ENCODE results near the gene PPIG. TPM values are rescaled to one million over a fixed set of nuclear protein-coding genes. Genes with fewer than 3 reads are reported as not detected.
"Not testable (repeated sequence)": the region's sequence is repeated elsewhere in the genome, so short reads cannot be mapped to it uniquely, and the experiment has no call there.

PPIG gene
- total RNA-seq, 3 donors from 2014 or later (not counting 1 experiment from before 2014, with no cell fraction given), result 42.2 to 58.3 (median 56.1) TPM

DNA sequence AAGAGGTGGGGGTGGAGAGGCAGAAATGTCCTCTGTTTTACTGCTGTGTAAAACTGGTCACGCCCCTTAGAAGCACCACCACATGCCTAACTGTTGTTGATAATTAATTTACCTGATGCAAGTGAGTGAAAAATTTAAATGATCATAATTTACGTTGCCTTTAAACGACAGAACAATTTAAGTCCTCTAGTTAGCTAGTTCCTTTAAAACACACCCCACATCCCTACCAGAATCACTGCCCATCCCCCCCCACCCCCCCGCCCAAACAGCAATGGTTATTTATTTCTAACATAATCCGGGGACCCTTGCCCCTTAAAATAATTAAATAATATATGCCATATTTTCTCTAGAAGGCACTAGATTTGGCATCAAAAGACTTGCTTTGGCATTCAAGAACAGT lies 633 bp upstream of the PPIG start:
- TF ChIP-seq, protein P1, sequence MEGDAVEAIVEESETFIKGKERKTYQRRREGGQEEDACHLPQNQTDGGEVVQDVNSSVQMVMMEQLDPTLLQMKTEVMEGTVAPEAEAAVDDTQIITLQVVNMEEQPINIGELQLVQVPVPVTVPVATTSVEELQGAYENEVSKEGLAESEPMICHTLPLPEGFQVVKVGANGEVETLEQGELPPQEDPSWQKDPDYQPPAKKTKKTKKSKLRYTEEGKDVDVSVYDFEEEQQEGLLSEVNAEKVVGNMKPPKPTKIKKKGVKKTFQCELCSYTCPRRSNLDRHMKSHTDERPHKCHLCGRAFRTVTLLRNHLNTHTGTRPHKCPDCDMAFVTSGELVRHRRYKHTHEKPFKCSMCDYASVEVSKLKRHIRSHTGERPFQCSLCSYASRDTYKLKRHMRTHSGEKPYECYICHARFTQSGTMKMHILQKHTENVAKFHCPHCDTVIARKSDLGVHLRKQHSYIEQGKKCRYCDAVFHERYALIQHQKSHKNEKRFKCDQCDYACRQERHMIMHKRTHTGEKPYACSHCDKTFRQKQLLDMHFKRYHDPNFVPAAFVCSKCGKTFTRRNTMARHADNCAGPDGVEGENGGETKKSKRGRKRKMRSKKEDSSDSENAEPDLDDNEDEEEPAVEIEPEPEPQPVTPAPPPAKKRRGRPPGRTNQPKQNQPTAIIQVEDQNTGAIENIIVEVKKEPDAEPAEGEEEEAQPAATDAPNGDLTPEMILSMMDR (IDR thresholded peaks at IDR 0.05), result no peak
- DNase-seq, result no peak
- no peak for ATAC-seq
- Mint-ChIP-seq H3K27me3 (ENCODE audit: low read depth in 2 of 2) (peaks cover 4 to 6% of the 10 kb centered on the region in 2 donors), H3K4me3 (peak overlapping the region; percentile 29), H3K9me3 (peaks cover 0 to 3% of the 10 kb centered on the region in 2 donors), H3K27ac (peak overlapping the region; percentile 97 to 99), H3K36me3 (no peaks in the 10 kb centered on the region), H3K4me1 (peaks cover 27% of the 10 kb centered on the region in 2 donors)
- Histone ChIP-seq H3K36me3 (ENCODE audit: control insufficient read depth, insufficient read depth, low read length) (no peaks in the 10 kb centered on the region), H3K27ac (ENCODE audit: low read length) (peak overlapping the region; percentile 99), H3K4me3 (ENCODE audit: low read length) (no peak overlapping the region), H3K4me1 (ENCODE audit: control insufficient read depth, insufficient read depth, low read length) (peaks cover 10% of the 10 kb centered on the region), H3K27me3 (ENCODE audit: control insufficient read depth, insufficient read depth, low read length) (no peaks in the 10 kb centered on the region), H3K9me3 (ENCODE audit: control insufficient read depth, insufficient read depth, low read length) (no peaks in the 10 kb centered on the region)
- WGBS (ENCODE audit: insufficient coverage), result 100% methylated on average over 2 of the region's 5 CpGs
- intact Hi-C loops (cut with micrococcal nuclease), result loop anchor here (5.0 to 10.0 kb wide), 2 partner anchors 241 to 1344 kb away; partner anchors contain the start of genes GORASP2, METTL5 and UBR3

DNA sequence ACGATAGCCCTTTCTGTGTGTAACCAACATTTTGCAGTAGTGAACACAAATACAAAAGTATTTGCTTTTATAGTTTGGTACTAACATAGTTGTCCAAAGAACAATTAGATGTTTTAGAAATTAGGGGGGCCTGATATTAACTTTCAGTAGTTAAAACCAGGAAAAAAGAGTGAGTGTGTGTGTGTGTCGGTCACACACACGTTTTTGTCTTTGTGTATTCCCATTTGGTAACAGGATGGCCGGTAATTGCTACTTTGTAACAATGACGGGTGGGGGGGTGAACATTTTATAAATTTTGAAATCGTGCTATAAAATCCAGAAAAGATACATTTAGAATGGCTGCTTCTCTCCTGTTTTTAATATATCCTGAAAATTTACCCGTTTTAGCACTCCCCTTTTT lies 1.5 kb downstream of the PPIG start:
- peak overlapping the region; percentile 99 for H3K27ac ChIP-seq (ENCODE audit: low read length)

DNA sequence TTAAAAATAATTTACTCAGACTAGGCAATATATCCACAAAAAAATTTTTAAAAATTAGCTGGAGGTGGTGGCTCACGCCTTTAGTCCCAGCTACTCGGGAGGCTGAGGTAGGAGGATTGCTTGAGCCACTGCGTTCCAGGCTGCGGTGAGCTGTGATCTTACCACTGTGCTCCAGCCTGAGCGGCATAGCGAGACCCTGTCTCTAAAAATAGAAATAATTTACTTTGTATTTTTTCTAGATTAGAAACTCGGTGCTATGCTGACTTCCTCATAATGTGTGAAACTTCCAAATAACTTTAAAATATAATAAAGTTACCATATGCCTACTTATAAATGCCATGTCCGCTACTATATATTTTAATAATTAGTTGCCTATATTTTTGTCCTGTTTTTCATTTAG lies 6.7 kb downstream of the PPIG start:
- Histone ChIP-seq H3K4me1 (ENCODE audit: control insufficient read depth, insufficient read depth, low read length) (no peaks in the 10 kb centered on the region), H3K36me3 (ENCODE audit: control insufficient read depth, insufficient read depth, low read length) (no peaks in the 10 kb centered on the region), H3K27ac (ENCODE audit: low read length) (no peak overlapping the region), H3K9me3 (ENCODE audit: control insufficient read depth, insufficient read depth, low read length) (no peaks in the 10 kb centered on the region), H3K27me3 (ENCODE audit: control insufficient read depth, insufficient read depth, low read length) (no peaks in the 10 kb centered on the region), H3K4me3 (ENCODE audit: low read length) (no peak overlapping the region)
- H3K36me3 Mint-ChIP-seq, result no peaks in the 10 kb centered on the region
- TF ChIP-seq, protein P1 (IDR thresholded peaks at IDR 0.05), result no peak
- DNase-seq, result no peak
- ATAC-seq, result no peak
- peaks cover 19 to 28% of the 10 kb centered on the region in 2 donors for H3K4me1 Mint-ChIP-seq
- no peaks in the 10 kb centered on the region for H3K9me3 Mint-ChIP-seq
- H3K27ac Mint-ChIP-seq, result peak overlapping the region; percentile 40 to 46
- no peaks in the 10 kb centered on the region for H3K27me3 Mint-ChIP-seq (ENCODE audit: low read depth in 2 of 2)
- intact Hi-C loops (cut with micrococcal nuclease), result no loop called here
- WGBS (ENCODE audit: insufficient coverage), result 98% methylated on average over 4 of the region's 8 CpGs
- no peak overlapping the region for H3K4me3 Mint-ChIP-seq

More for the DNA sequence above, 1.5 kb downstream of the PPIG start:
- TF ChIP-seq, protein P1 (IDR thresholded peaks at IDR 0.05), result no peak
- H3K36me3 Mint-ChIP-seq, result no peaks in the 10 kb centered on the region
- peaks cover 38 to 43% of the 10 kb centered on the region in 2 donors for H3K4me1 Mint-ChIP-seq
- intact Hi-C loops (cut with micrococcal nuclease), result loop anchor here (2.0 to 10.0 kb wide), 2 partner anchors 109 to 239 kb away; partner anchors contain the start of genes CFAP210, METTL5, PHOSPHO2 and UBR3
- Histone ChIP-seq H3K9me3 (ENCODE audit: control insufficient read depth, insufficient read depth, low read length) (no peaks in the 10 kb centered on the region), H3K4me1 (ENCODE audit: control insufficient read depth, insufficient read depth, low read length) (peaks cover 10% of the 10 kb centered on the region), H3K4me3 (ENCODE audit: low read length) (peak overlapping the region; percentile 98), H3K27me3 (ENCODE audit: control insufficient read depth, insufficient read depth, low read length) (no peaks in the 10 kb centered on the region), H3K36me3 (ENCODE audit: control insufficient read depth, insufficient read depth, low read length) (no peaks in the 10 kb centered on the region)
- ATAC-seq (no peak), DNase-seq (no peak)
- WGBS (ENCODE audit: insufficient coverage), result 21% methylated on average over 7 of the region's 7 CpGs
- peaks cover 0 to 3% of the 10 kb centered on the region in 2 donors for H3K9me3 Mint-ChIP-seq
- peak overlapping the region; percentile 97 to 99 for H3K27ac Mint-ChIP-seq
- peak overlapping the region; percentile 96 for H3K4me3 Mint-ChIP-seq
- H3K27me3 Mint-ChIP-seq (ENCODE audit: low read depth in 2 of 2), result no peaks in the 10 kb centered on the region

DNA sequence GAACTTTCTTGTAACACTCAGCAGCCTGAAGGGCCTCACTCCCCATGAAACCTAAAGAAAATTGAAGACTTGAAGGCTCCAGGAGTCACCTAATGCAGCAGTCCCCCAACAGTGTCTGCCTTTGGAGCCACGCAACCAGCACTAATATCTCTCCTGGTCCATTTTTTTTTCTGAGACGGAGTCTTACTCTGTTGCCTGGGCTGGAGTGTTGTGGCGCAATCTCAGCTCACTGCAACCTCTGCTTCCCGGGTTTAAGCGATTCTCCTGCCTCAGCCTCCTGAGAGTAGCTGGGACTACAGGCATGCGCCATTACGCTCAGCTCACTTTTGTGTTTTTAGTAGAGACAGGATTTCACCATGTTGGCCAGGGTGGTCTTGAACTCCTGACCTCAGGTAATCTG lies 12.4 kb downstream of the PPIG start:
- H3K36me3 ChIP-seq (ENCODE audit: control insufficient read depth, insufficient read depth, low read length); H3K4me3 Mint-ChIP-seq; H3K27me3 Mint-ChIP-seq (ENCODE audit: low read depth in 2 of 2); H3K27ac Mint-ChIP-seq; H3K4me1 ChIP-seq (ENCODE audit: control insufficient read depth, insufficient read depth, low read length); H3K36me3 Mint-ChIP-seq; H3K9me3 ChIP-seq (ENCODE audit: control insufficient read depth, insufficient read depth, low read length); intact Hi-C loops (cut with micrococcal nuclease); H3K27ac ChIP-seq (ENCODE audit: low read length); H3K27me3 ChIP-seq (ENCODE audit: control insufficient read depth, insufficient read depth, low read length); H3K9me3 Mint-ChIP-seq; DNase-seq; ATAC-seq; H3K4me3 ChIP-seq (ENCODE audit: low read length): not testable (repeated sequence)
- WGBS (ENCODE audit: insufficient coverage), result 98% methylated on average over 6 of the region's 7 CpGs
- H3K4me1 Mint-ChIP-seq, result peaks cover 14 to 30% of the 10 kb centered on the region in 2 donors
